Endodermal cell (in vitro differentiated cells): ENCODE measurements around the gene TAX1BP1. TPM values are rescaled to one million over a fixed set of nuclear protein-coding genes. Genes with fewer than 3 reads are reported as not detected.

Source experiments
- DNase-seq: peaks from one replicate; pipeline ENCODE4 v3.0.0-alpha.2; 2017
- H3K27ac ChIP-seq: 2 replicates; pipeline ENCODE4 v1.5.1; 2013; ENCODE audit warnings: mild to moderate bottlenecking, low read depth, low read length, moderate library complexity
- H3K27me3 ChIP-seq: 2 replicates; pipeline ENCODE4 v1.6.1; 2013; ENCODE audit warnings: mild to moderate bottlenecking, low read length, moderate library complexity; ENCODE audit not compliant: insufficient read depth, control insufficient read depth, poor library complexity, severe bottlenecking
- H3K36me3 ChIP-seq: 2 replicates; pipeline ENCODE4 v1.7.0; 2013; ENCODE audit warnings: mild to moderate bottlenecking, low read length, moderate library complexity; ENCODE audit not compliant: control insufficient read depth, insufficient read depth
- H3K4me1 ChIP-seq: one replicate; pipeline ENCODE4 v1.7.0; 2013; ENCODE audit warnings: low read length; ENCODE audit not compliant: control insufficient read depth, insufficient read depth
- H3K4me3 ChIP-seq: 2 replicates; pipeline ENCODE4 v1.5.1; 2013; ENCODE audit warnings: mild to moderate bottlenecking, low read length, moderate library complexity
- H3K9ac ChIP-seq: 2 replicates; pipeline ENCODE4 v1.6.1; 2013; ENCODE audit warnings: mild to moderate bottlenecking, low read length, moderate library complexity; ENCODE audit not compliant: poor library complexity, severe bottlenecking; ENCODE audit errors: extremely low read depth
- H3K9me3 ChIP-seq: 2 replicates; pipeline ENCODE4 v1.6.1; 2013; ENCODE audit warnings: mild to moderate bottlenecking, low read length, moderate library complexity; ENCODE audit not compliant: control insufficient read depth
- H3K27ac Mint-ChIP-seq: 2 replicates; pipeline ENCODE4 v1.8.0; 2020; ENCODE audit warnings: mixed read lengths
- H3K27me3 Mint-ChIP-seq: 2 replicates; pipeline ENCODE4 v1.8.0; 2021; ENCODE audit warnings: mild to moderate bottlenecking, mixed read lengths; ENCODE audit not compliant: insufficient read depth
- H3K36me3 Mint-ChIP-seq: 2 replicates; pipeline ENCODE4 v1.8.0; 2020; ENCODE audit warnings: low read depth, mixed read lengths
- H3K4me1 Mint-ChIP-seq: 2 replicates; pipeline ENCODE4 v1.8.0; 2020; ENCODE audit warnings: mixed read lengths
- H3K4me3 Mint-ChIP-seq: 2 replicates; pipeline ENCODE4 v1.8.0; 2020; ENCODE audit warnings: mild to moderate bottlenecking, moderate library complexity, mixed read lengths
- H3K9me3 Mint-ChIP-seq: 2 replicates; pipeline ENCODE4 v1.8.0; 2020; ENCODE audit warnings: mild to moderate bottlenecking, mixed read lengths
- CTCF ChIP-seq: fragments of 200-600 bp; sonication (generic); conservative IDR thresholded peaks from 2 replicates; pipeline ENCODE4 v1.5.0; 2021; ENCODE audit warnings: antibody characterized with exemption, mild to moderate bottlenecking
- WGBS, 2 experiments: methylation state at CpG; one replicate each; pipeline versions ENCODE4 v1.1.5 to v1.1.7; 2013; ENCODE audit warnings: missing lambda C conversion rate in 2 of 2, mixed read lengths in 1 of 2; ENCODE audit not compliant: insufficient coverage in 1 of 2, insufficient read length in 1 of 2; 5-methylcytosine and 5-hydroxymethylcytosine counted together
- total RNA-seq, 2 donors: library from RNA; stranded (reverse); fragmentation: NEBNext Ultra II Directional in 1 of 2; extraction: Animal tissue kit (Norgen Biotek cat#: 25700) in 1 of 2; gene quantifications; 2 replicates in 1 of 2; 3 replicates in 1 of 2; pipeline ENCODE4 v1.2.1, GENCODE V29; 2021

The TAX1BP1 gene
- total RNA-seq, 2 donors from 2014 or later, result 100 to 114 TPM

GRCh38 chr7:27699751-27700150 is 40.2 kb upstream of the TAX1BP1 start:
- Mint-ChIP-seq H3K36me3 (no peaks in the 10 kb centered on the region), H3K4me3 (no peak overlapping the region), H3K27ac (no peak overlapping the region), H3K4me1 (peaks cover 11% of the 10 kb centered on the region), H3K9me3 (no peaks in the 10 kb centered on the region), H3K27me3 (no peaks in the 10 kb centered on the region)
- H3K36me3 ChIP-seq, result no peaks in the 10 kb centered on the region
- no peak overlapping the region for H3K4me3 ChIP-seq
- 100% methylated on average over 2 of the region's 2 CpGs; no CpG with 5 or more reads in 1 of the 2 experiments for WGBS, 2 experiments
- H3K9ac ChIP-seq, result no peak overlapping the region
- H3K27ac ChIP-seq, result no peak overlapping the region
- TF ChIP-seq CTCF, result no peak
- H3K27me3 ChIP-seq, result no peaks in the 10 kb centered on the region
- no peaks in the 10 kb centered on the region for H3K9me3 ChIP-seq
- H3K4me1 ChIP-seq, result no peaks in the 10 kb centered on the region
- DNase-seq, result no peak

- Mint-ChIP-seq H3K36me3 (no peaks in the 10 kb centered on the region), H3K4me3 (no peak overlapping the region), H3K27me3 (no peaks in the 10 kb centered on the region), H3K4me1 (peaks cover 11% of the 10 kb centered on the region), H3K27ac (no peak overlapping the region), H3K9me3 (no peaks in the 10 kb centered on the region)
- Histone ChIP-seq H3K9ac (no peak overlapping the region), H3K27me3 (no peaks in the 10 kb centered on the region), H3K36me3 (no peaks in the 10 kb centered on the region), H3K4me1 (no peaks in the 10 kb centered on the region), H3K9me3 (no peaks in the 10 kb centered on the region), H3K4me3 (no peak overlapping the region), H3K27ac (no peak overlapping the region)
- DNase-seq, result no peak
- TF ChIP-seq CTCF, result no peak
- 91 to 98% methylated on average over 4 to 6 of the region's 6 CpGs for WGBS, 2 experiments
Observed at GRCh38 chr7:27700501-27700900, 39.5 kb upstream of the TAX1BP1 start.

GRCh38 chr7:27703181-27703580 is 36.8 kb upstream of the TAX1BP1 start:
- Histone ChIP-seq H3K9me3 (no peaks in the 10 kb centered on the region), H3K4me1 (no peaks in the 10 kb centered on the region)

More at GRCh38 chr7:27703181-27703580, 36.8 kb upstream of the TAX1BP1 start:
- DNase-seq, result no peak
- TF ChIP-seq CTCF, result no peak
- no peak overlapping the region for H3K9ac ChIP-seq
- Mint-ChIP-seq H3K4me3 (no peak overlapping the region), H3K9me3 (no peaks in the 10 kb centered on the region), H3K4me1 (peaks cover 11% of the 10 kb centered on the region), H3K36me3 (no peaks in the 10 kb centered on the region), H3K27ac (no peak overlapping the region), H3K27me3 (no peaks in the 10 kb centered on the region)
- H3K27ac ChIP-seq, result no peak overlapping the region
- H3K27me3 ChIP-seq, result no peaks in the 10 kb centered on the region
- H3K4me3 ChIP-seq, result no peak overlapping the region
- 86% methylated on average over 1 of the region's 1 CpG; no CpG with 5 or more reads in 1 of the 2 experiments for WGBS, 2 experiments
- H3K36me3 ChIP-seq, result no peaks in the 10 kb centered on the region
